KG1 (cell line): ENCODE measurements around the gene KRT9.
"Not testable (repeated sequence)": the region's sequence is repeated elsewhere in the genome, so short reads cannot be mapped to it uniquely, and the experiment has no call there.

Experiments
- DNase-seq: peaks from one replicate; lab custom pipeline; 2025; lab: John Stamatoyannopoulos, UW

Gene KRT9

GRCh38 chr17:41600318-41600717 is 28.5 kb upstream of the KRT9 start:
- DNase-seq: no peak

- DNase-seq: no peak
Measured at GRCh38 chr17:41599680-41600079, 27.8 kb upstream of the KRT9 start.

- DNase-seq: no peak
Measured at GRCh38 chr17:41595585-41595984, 23.7 kb upstream of the KRT9 start.

GRCh38 chr17:41594363-41594915 is 22.6 kb upstream of the KRT9 start:
- DNase-seq: no peak

GRCh38 chr17:41593306-41593981 is 21.6 kb upstream of the KRT9 start:
- DNase-seq: no peak

GRCh38 chr17:41592601-41593305 is 20.9 kb upstream of the KRT9 start:
- DNase-seq: no peak

GRCh38 chr17:41589301-41589700 is 17.4 kb upstream of the KRT9 start:
- no peak for DNase-seq

GRCh38 chr17:41588126-41588810 is 16.4 kb upstream of the KRT9 start:
- DNase-seq: no peak

GRCh38 chr17:41586863-41587495 is 15.1 kb upstream of the KRT9 start, which contains the start of gene KRT14:
TSS of gene KRT14 (minus strand) at chr17:41586895. CDS start at chr17:41586834, 61 bp downstream.
- no peak for DNase-seq

GRCh38 chr17:41585301-41586056 is 13.6 kb upstream of the KRT9 start:
- no peak for DNase-seq

- DNase-seq: not testable (repeated sequence)
Measured at GRCh38 chr17:41584331-41584927, 12.6 kb upstream of the KRT9 start.

GRCh38 chr17:41583137-41584127 is 11.6 kb upstream of the KRT9 start:
- DNase-seq: no peak

- DNase-seq: not testable (repeated sequence)
Measured at GRCh38 chr17:41582061-41582968, 10.5 kb upstream of the KRT9 start.

- DNase-seq: no peak
Measured at GRCh38 chr17:41581366-41582060, 9.7 kb upstream of the KRT9 start.

- DNase-seq: no peak
Measured at GRCh38 chr17:41580687-41581365, 9.0 kb upstream of the KRT9 start.

- DNase-seq: no peak
Measured at GRCh38 chr17:41580244-41580575, 8.4 kb upstream of the KRT9 start.

GRCh38 chr17:41579484-41580243 is 7.8 kb upstream of the KRT9 start:
- DNase-seq: peak; percentile 40
